Measurements from ENCODE around the gene TTLL7.

DNA sequence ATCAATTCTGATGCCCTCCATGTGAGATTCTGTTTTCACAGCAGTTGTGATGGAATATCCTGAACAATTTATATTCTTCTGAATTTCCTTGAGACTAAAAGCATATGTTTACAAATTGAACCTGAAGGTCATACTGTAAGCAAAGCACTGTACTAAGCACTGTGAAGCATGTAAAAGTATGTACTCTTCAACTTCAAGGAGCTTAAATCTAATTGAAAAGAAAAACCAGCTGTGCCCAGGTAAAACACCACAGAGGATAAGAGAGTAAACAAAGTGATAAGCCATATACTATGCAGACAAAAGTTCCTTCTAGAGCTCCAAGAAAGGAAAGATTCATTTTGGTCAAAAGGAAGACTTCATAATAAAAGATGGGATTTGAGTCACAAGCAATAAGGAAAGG, 71.9 kb downstream of the TTLL7 start:
- TF ChIP-seq, protein P1, sequence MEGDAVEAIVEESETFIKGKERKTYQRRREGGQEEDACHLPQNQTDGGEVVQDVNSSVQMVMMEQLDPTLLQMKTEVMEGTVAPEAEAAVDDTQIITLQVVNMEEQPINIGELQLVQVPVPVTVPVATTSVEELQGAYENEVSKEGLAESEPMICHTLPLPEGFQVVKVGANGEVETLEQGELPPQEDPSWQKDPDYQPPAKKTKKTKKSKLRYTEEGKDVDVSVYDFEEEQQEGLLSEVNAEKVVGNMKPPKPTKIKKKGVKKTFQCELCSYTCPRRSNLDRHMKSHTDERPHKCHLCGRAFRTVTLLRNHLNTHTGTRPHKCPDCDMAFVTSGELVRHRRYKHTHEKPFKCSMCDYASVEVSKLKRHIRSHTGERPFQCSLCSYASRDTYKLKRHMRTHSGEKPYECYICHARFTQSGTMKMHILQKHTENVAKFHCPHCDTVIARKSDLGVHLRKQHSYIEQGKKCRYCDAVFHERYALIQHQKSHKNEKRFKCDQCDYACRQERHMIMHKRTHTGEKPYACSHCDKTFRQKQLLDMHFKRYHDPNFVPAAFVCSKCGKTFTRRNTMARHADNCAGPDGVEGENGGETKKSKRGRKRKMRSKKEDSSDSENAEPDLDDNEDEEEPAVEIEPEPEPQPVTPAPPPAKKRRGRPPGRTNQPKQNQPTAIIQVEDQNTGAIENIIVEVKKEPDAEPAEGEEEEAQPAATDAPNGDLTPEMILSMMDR (IDR thresholded peaks at IDR 0.05) = no peak
- TF ChIP-seq POLR2A (IDR thresholded peaks at IDR 0.05) (no peak), EP300 (IDR thresholded peaks at IDR 0.05) (no peak)

All from tibial nerve (tissue), 4 donors.